Thoracic aorta (tissue), 2 donors: ENCODE measurements around the gene GRK1. TPM values are rescaled to one million over a fixed set of nuclear protein-coding genes. Genes with fewer than 3 reads are reported as not detected.

Experiments used
- ATAC-seq: fragments of 150-250 bp; one replicate; pipeline ENCODE4 v1.8.0; 2017; ENCODE audit warnings: low read depth; ENCODE audit not compliant: insufficient number of reproducible peaks, low FRiP score
- DNase-seq: peaks from one replicate; pipeline ENCODE4 v3.0.0-alpha.2; 2020; ENCODE audit warnings: low spot score
- H3K27ac ChIP-seq, 2 donors: fragments of 200-600 bp; sonication (generic); 1 replicate in 1 of 2; 2 replicates in 1 of 2; pipeline ENCODE4 v1.5.1; 2016; ENCODE audit warnings: mild to moderate bottlenecking in 2 of 2, moderate library complexity in 2 of 2
- H3K27me3 ChIP-seq: fragments of 200-600 bp; sonication (generic); replicated peaks from 2 replicates; pipeline ENCODE4 v1.6.0; 2016; ENCODE audit warnings: mild to moderate bottlenecking; ENCODE audit not compliant: insufficient read depth
- H3K36me3 ChIP-seq: fragments of 200-600 bp; sonication (generic); one replicate; pipeline ENCODE4 v1.5.1; 2016
- H3K4me1 ChIP-seq, 2 donors: fragments of 200-600 bp; sonication (generic); 1 replicate in 1 of 2; 2 replicates in 1 of 2; pipeline versions ENCODE4 v1.5.1 to v1.6.0; 2016; ENCODE audit warnings: low read depth in 2 of 2, mild to moderate bottlenecking in 1 of 2; ENCODE audit not compliant: control insufficient read depth in 1 of 2
- H3K4me3 ChIP-seq: fragments of 200-600 bp; sonication (generic); 2 replicates; pipeline ENCODE4 v1.5.1; 2016; ENCODE audit warnings: mild to moderate bottlenecking
- H3K9me3 ChIP-seq: fragments of 200-600 bp; sonication (generic); 2 replicates; pipeline ENCODE4 v1.5.1; 2016
- total RNA-seq, 2 donors: library from RNA; depleted of rRNA; stranded (reverse); fragments of >200 nt; gene quantifications; one replicate each; pipeline versions ENCODE4 v1.1.0 to v1.2.3, GENCODE V29; 2016
- TF ChIP-seq, protein P1 (sequence below): fragments of 200-600 bp; sonication (generic); IDR thresholded peaks from one replicate; pipeline ENCODE4 v1.5.1; 2019; ENCODE audit warnings: antibody characterized with exemption

GRK1 gene
- total RNA-seq, 2 donors from 2014 or later, result not detected

DNA sequence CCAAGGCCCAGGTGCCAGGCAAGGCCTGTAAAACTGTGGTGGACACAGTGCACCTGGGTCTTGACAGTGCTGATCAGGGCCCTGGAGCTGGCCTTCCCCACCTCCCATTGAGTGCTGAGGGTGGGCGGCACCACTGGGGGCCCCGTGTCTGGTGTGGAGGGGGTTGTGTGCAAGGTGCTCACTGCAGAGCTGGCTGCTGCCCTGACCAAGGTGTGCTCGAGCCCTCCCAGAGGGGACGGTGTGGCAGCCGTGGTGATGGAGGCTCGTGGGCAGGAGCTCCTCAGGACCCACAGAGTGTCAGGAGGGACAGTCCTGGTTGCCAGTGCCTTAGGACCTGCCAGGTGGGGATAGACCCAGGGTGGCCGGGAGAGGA lies 32.0 kb upstream of the GRK1 start:
- Histone ChIP-seq H3K27me3 (no peaks in the 10 kb centered on the region), H3K4me1 (no peaks in the 10 kb centered on the region), H3K27ac (no peak overlapping the region), H3K36me3 (peaks cover 39% of the 10 kb centered on the region), H3K9me3 (no peaks in the 10 kb centered on the region), H3K4me3 (no peak overlapping the region)
- TF ChIP-seq, protein P1, sequence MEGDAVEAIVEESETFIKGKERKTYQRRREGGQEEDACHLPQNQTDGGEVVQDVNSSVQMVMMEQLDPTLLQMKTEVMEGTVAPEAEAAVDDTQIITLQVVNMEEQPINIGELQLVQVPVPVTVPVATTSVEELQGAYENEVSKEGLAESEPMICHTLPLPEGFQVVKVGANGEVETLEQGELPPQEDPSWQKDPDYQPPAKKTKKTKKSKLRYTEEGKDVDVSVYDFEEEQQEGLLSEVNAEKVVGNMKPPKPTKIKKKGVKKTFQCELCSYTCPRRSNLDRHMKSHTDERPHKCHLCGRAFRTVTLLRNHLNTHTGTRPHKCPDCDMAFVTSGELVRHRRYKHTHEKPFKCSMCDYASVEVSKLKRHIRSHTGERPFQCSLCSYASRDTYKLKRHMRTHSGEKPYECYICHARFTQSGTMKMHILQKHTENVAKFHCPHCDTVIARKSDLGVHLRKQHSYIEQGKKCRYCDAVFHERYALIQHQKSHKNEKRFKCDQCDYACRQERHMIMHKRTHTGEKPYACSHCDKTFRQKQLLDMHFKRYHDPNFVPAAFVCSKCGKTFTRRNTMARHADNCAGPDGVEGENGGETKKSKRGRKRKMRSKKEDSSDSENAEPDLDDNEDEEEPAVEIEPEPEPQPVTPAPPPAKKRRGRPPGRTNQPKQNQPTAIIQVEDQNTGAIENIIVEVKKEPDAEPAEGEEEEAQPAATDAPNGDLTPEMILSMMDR, result no peak
- no peak for ATAC-seq
- DNase-seq, result no peak

DNA sequence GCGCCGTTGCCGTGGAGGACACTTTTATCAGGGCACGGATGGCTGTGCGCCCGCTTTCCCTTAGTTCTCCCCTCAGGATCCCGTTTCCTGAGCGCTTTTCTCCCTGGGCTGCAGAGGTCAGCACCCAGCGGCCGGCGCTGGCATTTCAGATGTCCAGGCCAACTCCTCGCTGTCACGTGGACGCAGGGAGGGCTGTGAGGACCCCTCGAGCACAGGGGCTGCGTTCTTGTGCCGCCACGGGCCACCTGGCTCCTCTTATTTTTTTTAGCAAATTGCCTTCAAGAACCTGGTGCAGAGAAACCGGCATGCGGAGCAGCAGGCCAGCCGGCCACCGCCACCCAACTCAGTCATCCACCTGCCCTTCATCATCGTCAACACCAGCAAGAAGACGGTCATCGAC lies 31.3 kb upstream of the GRK1 start:
- H3K27ac ChIP-seq, result no peak overlapping the region
- H3K4me1 ChIP-seq, result no peaks in the 10 kb centered on the region
- no peaks in the 10 kb centered on the region for H3K9me3 ChIP-seq
- H3K4me3 ChIP-seq, result no peak overlapping the region
- no peaks in the 10 kb centered on the region for H3K27me3 ChIP-seq
- ATAC-seq, result no peak
- DNase-seq, result no peak
- H3K36me3 ChIP-seq, result peaks cover 39% of the 10 kb centered on the region
- TF ChIP-seq, protein P1, result no peak

DNA sequence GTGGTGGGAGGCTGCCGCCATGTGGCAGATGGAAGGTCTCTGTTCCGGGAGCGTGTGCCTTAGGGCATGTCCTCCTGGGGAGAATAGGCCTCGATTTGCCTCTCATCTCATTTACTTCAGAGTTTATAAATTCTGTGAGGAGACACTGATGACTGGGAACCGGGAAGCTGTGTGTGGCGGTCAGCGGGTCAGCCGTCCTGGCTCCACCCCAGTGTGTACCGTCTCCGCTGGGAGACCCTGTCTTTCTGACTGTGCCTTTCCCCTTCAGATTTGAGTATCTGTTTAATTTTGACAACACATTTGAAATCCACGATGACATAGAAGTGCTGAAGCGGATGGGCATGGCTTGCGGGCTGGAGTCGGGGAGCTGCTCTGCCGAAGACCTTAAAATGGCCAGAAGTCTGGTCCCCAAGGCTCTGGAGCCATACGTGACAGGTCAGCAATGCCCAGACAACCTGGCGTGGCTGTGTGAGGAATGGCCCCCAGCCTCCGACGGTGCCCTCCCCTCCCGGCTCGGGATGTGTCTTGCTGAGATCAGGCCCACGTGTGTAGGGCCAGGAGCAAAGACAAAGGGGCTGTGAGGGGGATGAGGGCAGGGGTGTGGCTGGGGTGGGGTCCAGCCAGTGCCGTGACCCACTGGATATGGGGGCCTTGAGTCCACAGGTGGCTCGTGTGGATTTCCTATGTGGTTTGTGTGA lies 30.6 kb upstream of the GRK1 start:
- H3K4me1 ChIP-seq, result no peaks in the 10 kb centered on the region
- TF ChIP-seq, protein P1, result no peak
- H3K9me3 ChIP-seq, result no peaks in the 10 kb centered on the region
- peaks cover 41% of the 10 kb centered on the region for H3K36me3 ChIP-seq
- no peak for DNase-seq
- no peak for ATAC-seq
- no peaks in the 10 kb centered on the region for H3K27me3 ChIP-seq
- H3K27ac ChIP-seq, result no peak overlapping the region
- no peak overlapping the region for H3K4me3 ChIP-seq

DNA sequence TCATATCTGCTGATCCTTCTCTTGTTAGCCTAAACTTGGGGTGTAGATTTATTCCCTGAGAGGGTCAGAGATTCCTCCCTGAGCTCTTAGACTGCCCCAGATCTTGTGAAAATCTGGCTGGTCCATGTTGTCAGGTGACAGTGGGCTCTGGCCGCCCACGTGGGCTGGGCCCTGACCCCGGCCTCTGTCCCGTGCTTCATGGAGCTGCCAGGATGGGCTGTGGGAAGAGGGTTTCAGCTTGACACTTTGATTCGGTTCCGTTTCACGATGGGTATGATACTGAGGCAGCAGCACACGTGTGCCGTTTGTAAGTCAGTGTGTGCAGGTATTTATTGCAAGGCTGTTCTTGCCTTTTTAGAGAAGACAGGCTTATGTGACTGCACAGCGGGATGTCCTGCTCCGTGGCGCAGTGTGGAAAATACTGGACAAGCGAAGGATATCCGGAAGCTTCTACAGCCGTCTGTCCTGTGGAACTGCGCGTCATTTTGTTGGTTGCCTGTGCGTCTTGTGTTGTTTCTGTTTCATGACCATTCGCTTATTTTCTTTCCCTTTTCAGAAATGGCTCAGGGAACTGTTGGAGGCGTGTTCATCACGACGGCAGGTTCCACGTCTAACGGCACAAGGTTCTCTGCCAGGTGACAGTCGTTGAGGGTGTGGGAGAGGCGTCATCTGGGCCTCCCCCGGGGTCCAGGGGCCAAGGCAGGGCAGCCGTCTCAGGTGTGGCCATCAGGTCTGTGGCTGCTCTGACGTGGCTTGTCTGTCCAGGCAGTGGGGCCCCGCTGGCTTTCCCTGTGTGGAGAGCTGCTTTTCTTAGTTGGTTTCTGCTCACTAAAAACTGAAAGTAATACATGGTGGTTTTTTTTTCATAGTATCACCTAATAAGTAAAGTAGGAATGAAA lies 29.5 kb upstream of the GRK1 start:
- Histone ChIP-seq H3K36me3 (peaks cover 40% of the 10 kb centered on the region), H3K4me1 (no peaks in the 10 kb centered on the region)
- no peak for ATAC-seq

More for the DNA sequence above, 29.5 kb upstream of the GRK1 start:
- DNase-seq, result no peak
- no peak overlapping the region for H3K27ac ChIP-seq
- no peak overlapping the region for H3K4me3 ChIP-seq
- no peaks in the 10 kb centered on the region for H3K9me3 ChIP-seq
- TF ChIP-seq, protein P1, result no peak
- H3K27me3 ChIP-seq, result no peaks in the 10 kb centered on the region
